H9 (cell line): ENCODE results near the gene EFCAB5. TPM values are rescaled to one million over a fixed set of nuclear protein-coding genes. Genes with fewer than 3 reads are reported as not detected.

Experiments
- DNase-seq: peaks from one replicate; pipeline ENCODE4 v3.0.0-alpha.2; 2017
- H2AFZ ChIP-seq: one replicate; pipeline ENCODE4 v1.6.1; 2013; ENCODE audit warnings: mild to moderate bottlenecking, low read length, control low read depth, moderate library complexity
- H2AK5ac ChIP-seq: 2 replicates; pipeline ENCODE4 v1.6.1; 2013; ENCODE audit warnings: low read length, control low read depth, mixed read lengths; ENCODE audit not compliant: insufficient read length
- H2BK120ac ChIP-seq: one replicate; pipeline ENCODE4 v1.6.1; 2013; ENCODE audit warnings: low read depth, mild to moderate bottlenecking, low read length, control low read depth, inconsistent platforms; ENCODE audit not compliant: poor library complexity, severe bottlenecking
- H2BK12ac ChIP-seq: 2 replicates; pipeline ENCODE4 v1.6.1; 2013; ENCODE audit warnings: low read length, control low read depth, mixed read lengths, low read depth; ENCODE audit not compliant: insufficient read length
- H2BK15ac ChIP-seq: 2 replicates; pipeline ENCODE4 v1.6.1; 2013; ENCODE audit warnings: low read depth, low read length, control low read depth
- H2BK20ac ChIP-seq: one replicate; pipeline ENCODE4 v1.6.1; 2013; ENCODE audit warnings: low read depth, mild to moderate bottlenecking, low read length, control low read depth, inconsistent platforms; ENCODE audit not compliant: poor library complexity, severe bottlenecking
- H2BK5ac ChIP-seq: 2 replicates; pipeline ENCODE4 v1.6.1; 2013; ENCODE audit warnings: low read length, control low read depth, mixed read lengths; ENCODE audit not compliant: insufficient read length
- H3K14ac ChIP-seq: 2 replicates; pipeline ENCODE4 v1.6.1; 2013; ENCODE audit warnings: low read length, control low read depth; ENCODE audit not compliant: insufficient read depth
- H3K18ac ChIP-seq: 2 replicates; pipeline ENCODE4 v1.6.1; 2013; ENCODE audit warnings: low read depth, mild to moderate bottlenecking, mixed read lengths, low read length, control low read depth; ENCODE audit not compliant: insufficient read length
- H3K23ac ChIP-seq: 2 replicates; pipeline ENCODE4 v1.6.1; 2013; ENCODE audit warnings: low read length, control low read depth, mixed read lengths, low read depth; ENCODE audit not compliant: insufficient read length
- H3K23me2 ChIP-seq: 2 replicates; pipeline ENCODE4 v1.6.1; 2013; ENCODE audit warnings: low read depth, mild to moderate bottlenecking, mixed read lengths, low read length, control low read depth; ENCODE audit not compliant: insufficient read length, poor library complexity, severe bottlenecking
- H3K27ac ChIP-seq: 2 replicates; pipeline ENCODE4 v1.5.1; 2013; ENCODE audit warnings: low read length, control low read depth, mixed read lengths, low read depth; ENCODE audit not compliant: insufficient read length
- H3K27me3 ChIP-seq: 2 replicates; pipeline ENCODE4 v1.6.1; 2013; ENCODE audit warnings: low read length, control low read depth, inconsistent platforms; ENCODE audit not compliant: insufficient read depth
- H3K4ac ChIP-seq: 2 replicates; pipeline ENCODE4 v1.6.1; 2013; ENCODE audit warnings: low read depth, mild to moderate bottlenecking, control low read depth, inconsistent platforms, low read length, moderate library complexity
- H3K4me1 ChIP-seq: 2 replicates; pipeline ENCODE4 v1.6.1; 2013; ENCODE audit warnings: low read length, control low read depth, inconsistent platforms; ENCODE audit not compliant: insufficient read depth
- H3K4me2 ChIP-seq: 2 replicates; pipeline ENCODE4 v1.6.1; 2013; ENCODE audit warnings: low read length, control low read depth, mixed read lengths; ENCODE audit not compliant: insufficient read length, insufficient read depth
- H3K56ac ChIP-seq: 2 replicates; pipeline ENCODE4 v1.6.1; 2013; ENCODE audit warnings: low read depth, mild to moderate bottlenecking, mixed read lengths, low read length, control low read depth; ENCODE audit not compliant: insufficient read length
- H3K79me1 ChIP-seq: 2 replicates; pipeline ENCODE4 v1.6.1; 2013; ENCODE audit warnings: low read depth, mild to moderate bottlenecking, moderate library complexity, low read length, control low read depth, inconsistent platforms; ENCODE audit not compliant: insufficient read depth, poor library complexity, severe bottlenecking
- H3K79me2 ChIP-seq: 2 replicates; pipeline ENCODE4 v1.6.1; 2013; ENCODE audit warnings: low read length, control low read depth, inconsistent platforms; ENCODE audit not compliant: insufficient read depth
- H3K9ac ChIP-seq: 2 replicates; pipeline ENCODE4 v1.6.1; 2013; ENCODE audit warnings: low read length, control low read depth, mixed read lengths; ENCODE audit not compliant: insufficient read length; ENCODE audit errors: extremely low read depth
- H3K9me3 ChIP-seq: one replicate; pipeline ENCODE4 v1.6.1; 2013; ENCODE audit warnings: low read depth, low read length, inconsistent platforms; ENCODE audit not compliant: control insufficient read depth
- H3T11ph ChIP-seq: one replicate; pipeline ENCODE4 v1.6.1; 2013; ENCODE audit warnings: mild to moderate bottlenecking, low read length, control low read depth, inconsistent platforms
- H4K20me1 ChIP-seq: one replicate; pipeline ENCODE4 v1.6.1; 2013; ENCODE audit not compliant: control insufficient read depth, insufficient read length, insufficient read depth
- H4K5ac ChIP-seq: 2 replicates; pipeline ENCODE4 v1.6.1; 2013; ENCODE audit warnings: low read depth, mild to moderate bottlenecking, mixed read lengths, low read length, control low read depth; ENCODE audit not compliant: insufficient read length
- H4K8ac ChIP-seq: replicated peaks from 2 replicates; pipeline ENCODE4 v1.6.1; 2013; ENCODE audit warnings: low read length, control low read depth, mixed read lengths, low read depth; ENCODE audit not compliant: insufficient read length
- H4K91ac ChIP-seq: 2 replicates; pipeline ENCODE4 v1.6.1; 2013; ENCODE audit warnings: low read depth, mild to moderate bottlenecking, moderate library complexity, mixed read lengths, low read length, control low read depth; ENCODE audit not compliant: insufficient read length
- H3K27ac Mint-ChIP-seq, 3 experiments: 2 replicates in 2 of 3; 3 replicates in 1 of 3; pipeline ENCODE4 v1.8.0; 2020 to 2021; ENCODE audit warnings: mixed read lengths in 3 of 3, mild to moderate bottlenecking in 1 of 3, moderate library complexity in 1 of 3
- H3K27me3 Mint-ChIP-seq: 2 replicates; pipeline ENCODE4 v1.8.0; 2021; ENCODE audit warnings: low read depth, mild to moderate bottlenecking, moderate library complexity, mixed read lengths
- H3K36me3 Mint-ChIP-seq, 3 experiments: 2 replicates in 2 of 3; 3 replicates in 1 of 3; pipeline ENCODE4 v1.8.0; 2020 to 2021; ENCODE audit warnings: low read depth in 3 of 3, mixed read lengths in 3 of 3; ENCODE audit not compliant: insufficient read depth in 1 of 3
- H3K4me1 Mint-ChIP-seq, 2 experiments: 2 replicates each; pipeline ENCODE4 v1.8.0; 2020; ENCODE audit warnings: mixed read lengths in 2 of 2
- H3K4me3 Mint-ChIP-seq, 2 experiments: 2 replicates in 1 of 2; 3 replicates in 1 of 2; pipeline ENCODE4 v1.8.0; 2020 to 2021; ENCODE audit warnings: mild to moderate bottlenecking in 2 of 2, mixed read lengths in 2 of 2, moderate library complexity in 1 of 2
- H3K9me3 Mint-ChIP-seq, 2 experiments: 2 replicates in 1 of 2; 3 replicates in 1 of 2; pipeline ENCODE4 v1.8.0; 2020; ENCODE audit warnings: mild to moderate bottlenecking in 2 of 2, mixed read lengths in 2 of 2, moderate library complexity in 1 of 2
- CTCF ChIP-seq: fragments of 200-600 bp; sonication (generic); conservative IDR thresholded peaks from 3 replicates; pipeline ENCODE4 v1.8.0; 2021; ENCODE audit warnings: antibody characterized with exemption, mild to moderate bottlenecking
- WGBS: extraction: QIAGEN DNeasy Blood & Tissue Kit; methylation state at CpG from one replicate; pipeline ENCODE4 v1.1.7; 2013; ENCODE audit warnings: missing lambda C conversion rate, low lambda C conversion rate, mixed read lengths; ENCODE audit not compliant: insufficient read length; ENCODE audit errors: extremely low coverage; 5-methylcytosine and 5-hydroxymethylcytosine counted together
- total RNA-seq: library from RNA; stranded (reverse); gene quantifications from 2 replicates; pipeline ENCODE4 v1.2.1, GENCODE V29; 2021

The EFCAB5 gene
- total RNA-seq, 1 experiment from 2014 or later = not detected

GRCh38 chr17:29996458-29996857, 55.0 kb downstream of the EFCAB5 start:
- no peaks in the 10 kb centered on the region for H4K20me1 ChIP-seq
- no peaks in the 10 kb centered on the region for H3K79me1 ChIP-seq
- Mint-ChIP-seq H3K9me3 (peaks cover 16 to 17% of the 10 kb centered on the region in 2 experiments), H3K36me3 (peaks cover under 1 to 4% (median 3%) of the 10 kb centered on the region in 3 experiments; a peak in 3 of 7 replicates), H3K27ac (no peak overlapping the region), H3K27me3 (no peaks in the 10 kb centered on the region; the same call in 1 of the 2 replicates), H3K4me1 (no peaks in the 10 kb centered on the region), H3K4me3 (no peak overlapping the region)
- no peak overlapping the region for H4K5ac ChIP-seq
- H2BK12ac ChIP-seq = no peak overlapping the region
- H2BK15ac ChIP-seq = no peak overlapping the region
- H3K23me2 ChIP-seq = no peaks in the 10 kb centered on the region
- H3K4me2 ChIP-seq = no peak overlapping the region
- no peak overlapping the region for H2AFZ ChIP-seq
- no peak overlapping the region for H2BK120ac ChIP-seq
- H2BK20ac ChIP-seq = no peak overlapping the region
- no peaks in the 10 kb centered on the region for H3K9me3 ChIP-seq
- no peak for DNase-seq
- no peaks in the 10 kb centered on the region for H3K4me1 ChIP-seq
- WGBS = no CpG with 5 or more reads among the region's 3 CpGs
- no peak overlapping the region for H3K23ac ChIP-seq
- no peak for TF ChIP-seq CTCF
- no peak overlapping the region for H4K8ac ChIP-seq
- H3K79me2 ChIP-seq = no peaks in the 10 kb centered on the region
- no peak overlapping the region for H3K27ac ChIP-seq
- no peak overlapping the region for H3T11ph ChIP-seq
- H3K4ac ChIP-seq = no peak overlapping the region
- H3K18ac ChIP-seq = no peak overlapping the region
- H2BK5ac ChIP-seq = no peak overlapping the region
- H3K9ac ChIP-seq = no peak overlapping the region
- no peak overlapping the region for H2AK5ac ChIP-seq
- no peak overlapping the region for H3K56ac ChIP-seq
- H3K27me3 ChIP-seq = no peaks in the 10 kb centered on the region
- no peak overlapping the region for H4K91ac ChIP-seq
- no peak overlapping the region for H3K14ac ChIP-seq
